Heart left ventricle (tissue), 16 donors: Measurements from ENCODE around the gene EIPR1. TPM values are rescaled to one million over a fixed set of nuclear protein-coding genes. Genes with fewer than 3 reads are reported as not detected.

Experiments
- ATAC-seq, 4 donors: fragments of 200-7000 bp; cut with Tn5 transposase; one replicate each; pipeline ENCODE4 v1.9.1; 2020 to 2022; ENCODE audit warnings: moderate library complexity in 4 of 4, mild to moderate bottlenecking in 3 of 4, moderate number of reproducible peaks in 1 of 4
- DNase-seq, 5 donors: peaks; one replicate each; pipeline ENCODE4 v3.0.0-alpha.2; 2020
- H3K27ac ChIP-seq, 12 donors: fragments of 200-600 bp; sonication (generic) in 4 of 12; one replicate each; pipeline versions ENCODE4 v1.5.0 to v1.8.0; 2016 to 2022; ENCODE audit warnings: mild to moderate bottlenecking in 2 of 12
- H3K27me3 ChIP-seq, 9 donors: fragments of 200-600 bp; sonication (generic) in 2 of 9; one replicate each; pipeline versions ENCODE4 v1.5.1 to v1.8.0; 2016 to 2022; ENCODE audit warnings: mild to moderate bottlenecking in 3 of 9
- H3K36me3 ChIP-seq, 9 donors: fragments of 200-600 bp; sonication (generic) in 2 of 9; one replicate each; pipeline versions ENCODE4 v1.5.0 to v1.8.0; 2018 to 2022; ENCODE audit warnings: mild to moderate bottlenecking in 2 of 9
- H3K4me1 ChIP-seq, 12 donors: fragments of 200-600 bp; sonication (generic) in 4 of 12; one replicate each; pipeline versions ENCODE4 v1.5.0 to v1.8.0; 2016 to 2022; ENCODE audit warnings: mild to moderate bottlenecking in 3 of 12
- H3K4me3 ChIP-seq, 12 donors: fragments of 200-600 bp; sonication (generic) in 4 of 12; one replicate each; pipeline versions ENCODE4 v1.5.0 to v1.8.0; 2017 to 2022; ENCODE audit warnings: mild to moderate bottlenecking in 9 of 12, moderate library complexity in 4 of 12
- H3K9me3 ChIP-seq, 12 donors: fragments of 200-600 bp; sonication (generic) in 4 of 12; one replicate each; pipeline versions ENCODE4 v1.5.0 to v1.8.0; 2016 to 2022; ENCODE audit warnings: mild to moderate bottlenecking in 1 of 12
- POLR2A ChIP-seq, 2 donors: fragments of 450-650 bp; IDR thresholded peaks; one replicate each; pipeline ENCODE4 v1.6.1; 2017; ENCODE audit warnings: antibody characterized with exemption in 2 of 2, mild to moderate bottlenecking in 2 of 2, moderate library complexity in 2 of 2
- WGBS, 4 donors: extraction: QIAGEN DNeasy Blood & Tissue Kit in 2 of 4; methylation state at CpG; one replicate each; pipeline versions ENCODE4 v1.1.5 to v1.1.7; 2013 to 2018; 5-methylcytosine and 5-hydroxymethylcytosine counted together
- intact Hi-C, 10 donors: fragments of 100-400 bp; cut with DNase I; formaldehyde crosslinking; loops; one replicate each; pipeline versions ENCODE4 v1.11.1 to v1.14.2; 2022
- polyA plus RNA-seq, 2 donors: library from polyadenylated mRNA; stranded (reverse); fragments of 200-250 nt; gene quantifications; one replicate each; pipeline ENCODE4 v1.2.3, GENCODE V29; 2013
- total RNA-seq, 9 donors: library from RNA; depleted of rRNA in 2 of 9; stranded (reverse); fragments of >200 nt in 2 of 9; fragmentation: NEBNext Ultra II Directional in 3 of 9; extraction: Animal tissue kit (Norgen Biotek cat#: 25700) in 3 of 9; gene quantifications; one replicate each; pipeline versions ENCODE4 v1.1.0 to v1.2.4, GENCODE V29; 2016 to 2023
- TF ChIP-seq, protein P1 (sequence below), 12 donors: fragments of 200-600 bp; sonication (generic) in 4 of 12; IDR thresholded peaks; one replicate each; pipeline versions ENCODE4 v1.5.0 to v1.8.0; 2018 to 2022; ENCODE audit warnings: antibody characterized with exemption in 12 of 12, mild to moderate bottlenecking in 5 of 12
- donor health status: ischemic (EF 13 %, LVEDD 7.1; RV severe dilation, severe dysfunction).
- donor health status: healthy with polysubstance abuse.
- donor health status: DM: no; HTN: yes; CAD: no.
- donor health status: DM: no; HTN: no; CAD: no.
- donor health status: ischemic (EF 25% LVEDD 6.9; RV normal size, moderate dysfunction).
- donor health status: ischemic (EF 25% LVEDD 5.7; RV mildly dilated, moderate dysfunction).
- donor health status: healthy.
- donor health status: DM: yes; HTN: yes; CAD: no.
- donor health status: ischemic (EF 35%, LVEDD 5.7; RV mildly dilated, moderate dysfunction).
- donor health status: nonischemic (EF 11% LVEDD 7.7; RV severe dilation, severe dysfunction).
- donor health status: DM: yes; HTN: yes; CAD: no.
- donor health status: PGD.
- donor health status: ischemic (EF 29% LVEDD 5.4; RV normal size, mild dysfunction).
- donor health status: nonischemic (EF 23%, LVEDD 6.1; RV moderate dilation, normal function).

Gene EIPR1
- total and polyA plus RNA-seq, 11 donors, result 7.9 to 26.1 (median 13.3) TPM

DNA sequence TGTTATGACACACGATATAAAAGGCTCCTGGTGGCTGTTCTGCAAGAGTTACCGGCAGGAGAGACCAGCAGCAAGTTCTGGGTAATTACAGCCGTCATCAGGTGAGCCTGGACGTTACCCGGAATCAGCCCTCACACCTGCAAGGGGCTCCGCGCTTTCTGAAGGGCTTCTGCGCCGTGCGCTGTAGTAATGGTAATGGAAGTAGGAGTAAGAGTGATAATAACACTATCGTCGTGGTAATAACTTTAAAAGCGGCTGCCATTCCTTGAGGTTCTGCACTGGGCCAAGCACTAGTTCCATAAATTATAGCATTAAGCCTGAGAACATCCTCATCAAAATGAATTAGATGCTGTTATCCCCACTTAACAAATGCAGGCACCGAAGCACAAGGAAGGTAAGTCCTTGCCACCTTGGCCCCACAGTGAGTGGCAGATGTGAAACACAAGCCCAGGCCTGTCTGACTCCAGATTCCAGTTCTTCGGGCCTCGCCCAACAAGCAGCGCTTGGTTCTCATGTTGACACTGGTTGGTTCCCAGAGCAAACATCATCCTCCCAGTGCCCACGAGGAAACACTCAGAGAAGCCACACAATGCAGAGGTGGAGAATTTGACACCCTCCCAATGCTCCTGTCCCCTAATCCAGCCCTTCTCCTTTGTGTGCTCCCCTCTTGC lies 205.2 kb downstream of the EIPR1 start:
- Histone ChIP-seq H3K27me3 (no peaks in the 10 kb centered on the region), H3K4me1 (no peaks in the 10 kb centered on the region), H3K9me3 (no peaks in the 10 kb centered on the region), H3K4me3 (no peak overlapping the region), H3K27ac (no peak overlapping the region), H3K36me3 (peaks cover 0 to 13% (median 0%) of the 10 kb centered on the region in 9 donors)
- ATAC-seq, result no peak
- WGBS, 4 donors, result 91 to 96% (median 93%) methylated on average over 18 of the region's 18 CpGs
- TF ChIP-seq, protein P1, sequence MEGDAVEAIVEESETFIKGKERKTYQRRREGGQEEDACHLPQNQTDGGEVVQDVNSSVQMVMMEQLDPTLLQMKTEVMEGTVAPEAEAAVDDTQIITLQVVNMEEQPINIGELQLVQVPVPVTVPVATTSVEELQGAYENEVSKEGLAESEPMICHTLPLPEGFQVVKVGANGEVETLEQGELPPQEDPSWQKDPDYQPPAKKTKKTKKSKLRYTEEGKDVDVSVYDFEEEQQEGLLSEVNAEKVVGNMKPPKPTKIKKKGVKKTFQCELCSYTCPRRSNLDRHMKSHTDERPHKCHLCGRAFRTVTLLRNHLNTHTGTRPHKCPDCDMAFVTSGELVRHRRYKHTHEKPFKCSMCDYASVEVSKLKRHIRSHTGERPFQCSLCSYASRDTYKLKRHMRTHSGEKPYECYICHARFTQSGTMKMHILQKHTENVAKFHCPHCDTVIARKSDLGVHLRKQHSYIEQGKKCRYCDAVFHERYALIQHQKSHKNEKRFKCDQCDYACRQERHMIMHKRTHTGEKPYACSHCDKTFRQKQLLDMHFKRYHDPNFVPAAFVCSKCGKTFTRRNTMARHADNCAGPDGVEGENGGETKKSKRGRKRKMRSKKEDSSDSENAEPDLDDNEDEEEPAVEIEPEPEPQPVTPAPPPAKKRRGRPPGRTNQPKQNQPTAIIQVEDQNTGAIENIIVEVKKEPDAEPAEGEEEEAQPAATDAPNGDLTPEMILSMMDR (IDR thresholded peaks at IDR 0.05), result no peak
- TF ChIP-seq POLR2A (IDR thresholded peaks at IDR 0.05), result no peak
- no peak for DNase-seq
- intact Hi-C loops, result no loop called here

DNA sequence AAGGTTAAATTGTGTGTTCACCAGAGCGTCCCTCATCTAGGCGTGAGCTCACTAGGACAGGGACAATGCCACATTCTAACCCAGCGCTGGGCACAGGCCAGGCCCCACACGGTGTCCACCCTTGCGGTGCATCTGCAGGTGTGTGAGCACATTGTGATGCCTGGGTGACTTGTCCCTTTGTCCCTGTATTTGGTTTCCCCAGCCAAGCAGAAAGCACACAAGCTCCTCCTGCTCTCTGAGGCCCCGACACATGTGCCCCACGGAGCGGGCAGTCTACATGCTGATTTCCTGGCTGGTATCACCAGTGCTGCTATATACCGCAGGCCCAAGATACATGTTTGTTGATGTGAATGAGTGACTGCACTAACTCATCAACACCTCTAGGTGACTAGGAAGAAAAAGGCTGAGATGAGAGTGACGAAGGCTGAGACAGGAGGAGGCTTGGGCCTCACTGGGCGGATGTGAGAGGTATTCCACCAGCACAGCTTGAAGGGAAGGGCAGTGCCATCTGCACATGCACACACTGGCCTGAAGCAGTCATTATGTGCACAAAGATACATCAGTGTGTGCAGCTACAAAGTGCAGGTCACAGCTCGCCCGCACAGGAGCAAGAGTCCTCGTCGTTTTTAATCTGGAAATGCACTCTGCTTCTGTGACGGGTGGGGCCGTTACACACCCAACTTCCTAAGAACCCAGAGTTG lies 205.9 kb downstream of the EIPR1 start:
- Histone ChIP-seq H3K27ac (no peak overlapping the region), H3K4me1 (no peaks in the 10 kb centered on the region), H3K9me3 (no peaks in the 10 kb centered on the region), H3K27me3 (no peaks in the 10 kb centered on the region), H3K36me3 (peaks cover 0 to 13% (median 0%) of the 10 kb centered on the region in 9 donors), H3K4me3 (no peak overlapping the region)
- peak in 1 of 4 donors; percentile 45 for ATAC-seq
- WGBS, 4 donors, result 63 to 83% (median 74%) methylated on average over 17 of the region's 17 CpGs
- intact Hi-C loops, result no loop called here
- TF ChIP-seq POLR2A (IDR thresholded peaks at IDR 0.05), result no peak
- TF ChIP-seq, protein P1 (IDR thresholded peaks at IDR 0.05), result no peak
- no peak for DNase-seq

- Histone ChIP-seq H3K9me3 (no peaks in the 10 kb centered on the region), H3K27me3 (no peaks in the 10 kb centered on the region), H3K36me3 (peaks cover 0 to 13% (median 0%) of the 10 kb centered on the region in 9 donors), H3K27ac (no peak overlapping the region), H3K4me1 (no peaks in the 10 kb centered on the region), H3K4me3 (no peak overlapping the region)
- ATAC-seq (peak in 1 of 4 donors; percentile 32), DNase-seq (no peak)
- TF ChIP-seq POLR2A (IDR thresholded peaks at IDR 0.05), result no peak
- TF ChIP-seq, protein P1 (IDR thresholded peaks at IDR 0.05), result no peak
- intact Hi-C loops, result no loop called here
- 92 to 97% (median 95%) methylated on average over 12 to 29 of the region's 29 CpGs for WGBS, 4 donors
These were observed 206.7 kb downstream of the EIPR1 start for GRCh38 chr2:3170792-3171455.
